GM18511 (cell line): ENCODE measurements around the gene CRYBA2.

ENCODE experiments used
- ATAC-seq: cut with Tn5 transposase; IDR thresholded peaks from one replicate; pipeline ENCODE4 v1.9.1; 2021; ENCODE audit warnings: mild to moderate bottlenecking, moderate library complexity; ENCODE audit not compliant: unreplicated experiment

The CRYBA2 gene

GRCh38 chr2:219024059-219024458 is 30.8 kb upstream of the CRYBA2 start:
- no peak for ATAC-seq

- ATAC-seq, result no peak
Measured at GRCh38 chr2:219023045-219023605, 29.9 kb upstream of the CRYBA2 start.

GRCh38 chr2:219022616-219023015 is 29.4 kb upstream of the CRYBA2 start:
- no peak for ATAC-seq

GRCh38 chr2:219022041-219022440 is 28.8 kb upstream of the CRYBA2 start:
- ATAC-seq, result no peak

GRCh38 chr2:219021591-219021990 is 28.4 kb upstream of the CRYBA2 start:
- ATAC-seq, result no peak

GRCh38 chr2:219020604-219021365 is 27.6 kb upstream of the CRYBA2 start:
- ATAC-seq, result no peak

GRCh38 chr2:219019436-219019835 is 26.2 kb upstream of the CRYBA2 start:
- no peak for ATAC-seq

GRCh38 chr2:219018726-219019125 is 25.5 kb upstream of the CRYBA2 start:
- no peak for ATAC-seq

GRCh38 chr2:219018286-219018685 is 25.1 kb upstream of the CRYBA2 start:
- no peak for ATAC-seq

- ATAC-seq, result no peak
Measured at GRCh38 chr2:219017201-219017931, 24.1 kb upstream of the CRYBA2 start.

- no peak for ATAC-seq
Measured at GRCh38 chr2:219016721-219017120, 23.5 kb upstream of the CRYBA2 start.

GRCh38 chr2:219010873-219011272 is 17.7 kb upstream of the CRYBA2 start:
- ATAC-seq, result no peak

- no peak for ATAC-seq
Measured at GRCh38 chr2:219010162-219010756, 17.0 kb upstream of the CRYBA2 start.

GRCh38 chr2:219009294-219009693 is 16.1 kb upstream of the CRYBA2 start:
- ATAC-seq, result no peak

- no peak for ATAC-seq
Measured at GRCh38 chr2:219003979-219004378, 10.8 kb upstream of the CRYBA2 start.

- no peak for ATAC-seq
Measured at GRCh38 chr2:219003267-219003634, 10.0 kb upstream of the CRYBA2 start.

GRCh38 chr2:219002395-219003266 is 9.4 kb upstream of the CRYBA2 start:
- ATAC-seq, result no peak

GRCh38 chr2:219001577-219002394 is 8.6 kb upstream of the CRYBA2 start:
- ATAC-seq, result no peak

- no peak for ATAC-seq
Measured at GRCh38 chr2:219001100-219001576, 7.9 kb upstream of the CRYBA2 start.

- no peak for ATAC-seq
Measured at GRCh38 chr2:219000569-219000960, 7.3 kb upstream of the CRYBA2 start.
